ENCODE data around the gene KRTAP21-3.

KRTAP21-3 gene

GRCh38 chr21:30668776-30669175 is 49.8 kb downstream of the KRTAP21-3 start:
- peaks cover 14% of the 10 kb centered on the region; the same call in 1 of the 2 replicates for H3K9me3 ChIP-seq (ENCODE audit: control insufficient read depth, insufficient read depth, low read depth, low read length)
- H3K36me3 ChIP-seq (ENCODE audit: control insufficient read depth, insufficient read depth, low read length), result no peaks in the 10 kb centered on the region
- no peak overlapping the region for H3K4me3 ChIP-seq (ENCODE audit: low read depth, low read length)
- no peak overlapping the region for H3K9ac ChIP-seq (ENCODE audit: low read length)
- H3K4me1 ChIP-seq (ENCODE audit: control insufficient read depth, insufficient read depth, low read length), result no peaks in the 10 kb centered on the region
- H3K27ac ChIP-seq (ENCODE audit: low read depth, low read length), result no peak overlapping the region
- H3K27me3 ChIP-seq (ENCODE audit: control insufficient read depth, insufficient read depth, low read length), result no peaks in the 10 kb centered on the region
